ENCODE results near the gene PPIF.

PPIF gene
- long read RNA-seq, transcript PPIF-201 (6 exons, 2,190 nt): major isoform, 664 of 715 reads
- long read RNA-seq, transcript PPIF-202 (6 exons, 821 nt): minor isoform, 10 of 715 reads
- long read RNA-seq, partial matches to known transcripts: 18 of 715 reads
- long read RNA-seq, other reads (novel, unspliced or antisense): 23 of 715 reads

DNA sequence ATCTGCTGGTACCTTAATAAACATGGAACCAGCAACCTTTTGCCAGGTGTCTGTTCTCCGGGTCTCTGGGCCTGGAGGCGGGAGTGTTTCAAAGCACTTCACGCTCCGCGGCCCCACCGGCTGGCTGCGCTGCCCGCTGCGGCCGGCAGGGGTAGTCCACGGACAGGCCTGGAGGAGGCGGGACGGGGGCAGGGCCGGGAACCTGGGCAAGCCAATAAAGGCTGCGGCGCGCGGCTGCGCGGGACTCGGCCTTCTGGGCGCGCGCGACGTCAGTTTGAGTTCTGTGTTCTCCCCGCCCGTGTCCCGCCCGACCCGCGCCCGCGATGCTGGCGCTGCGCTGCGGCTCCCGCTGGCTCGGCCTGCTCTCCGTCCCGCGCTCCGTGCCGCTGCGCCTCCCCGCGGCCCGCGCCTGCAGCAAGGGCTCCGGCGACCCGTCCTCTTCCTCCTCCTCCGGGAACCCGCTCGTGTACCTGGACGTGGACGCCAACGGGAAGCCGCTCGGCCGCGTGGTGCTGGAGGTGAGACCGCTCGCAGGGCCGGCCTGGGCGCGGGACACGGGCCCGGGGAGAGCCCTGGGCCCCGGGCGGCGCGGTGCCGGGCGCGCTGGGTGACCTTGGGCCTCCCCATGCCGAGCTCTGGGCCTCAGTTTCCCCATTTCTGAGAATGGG, at the start of gene PPIF:
TSS of gene PPIF (plus strand) at position 244 of the 668 bp plus-strand sequence. CDS start at position 324, 80 bp downstream.
- DNase-seq (ENCODE audit: low read depth in 1 of 2, low spot score in 1 of 2): peak; percentile 86 to 92
- H3K27me3 ChIP-seq (ENCODE audit: insufficient read depth, poor library complexity, severe bottlenecking): no peaks in the 10 kb centered on the region
- peak; percentile 92 for TF ChIP-seq POLR2AphosphoS5 (IDR thresholded peaks at IDR 0.05; ENCODE audit: low read depth)
- TF ChIP-seq, protein P1, sequence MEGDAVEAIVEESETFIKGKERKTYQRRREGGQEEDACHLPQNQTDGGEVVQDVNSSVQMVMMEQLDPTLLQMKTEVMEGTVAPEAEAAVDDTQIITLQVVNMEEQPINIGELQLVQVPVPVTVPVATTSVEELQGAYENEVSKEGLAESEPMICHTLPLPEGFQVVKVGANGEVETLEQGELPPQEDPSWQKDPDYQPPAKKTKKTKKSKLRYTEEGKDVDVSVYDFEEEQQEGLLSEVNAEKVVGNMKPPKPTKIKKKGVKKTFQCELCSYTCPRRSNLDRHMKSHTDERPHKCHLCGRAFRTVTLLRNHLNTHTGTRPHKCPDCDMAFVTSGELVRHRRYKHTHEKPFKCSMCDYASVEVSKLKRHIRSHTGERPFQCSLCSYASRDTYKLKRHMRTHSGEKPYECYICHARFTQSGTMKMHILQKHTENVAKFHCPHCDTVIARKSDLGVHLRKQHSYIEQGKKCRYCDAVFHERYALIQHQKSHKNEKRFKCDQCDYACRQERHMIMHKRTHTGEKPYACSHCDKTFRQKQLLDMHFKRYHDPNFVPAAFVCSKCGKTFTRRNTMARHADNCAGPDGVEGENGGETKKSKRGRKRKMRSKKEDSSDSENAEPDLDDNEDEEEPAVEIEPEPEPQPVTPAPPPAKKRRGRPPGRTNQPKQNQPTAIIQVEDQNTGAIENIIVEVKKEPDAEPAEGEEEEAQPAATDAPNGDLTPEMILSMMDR (IDR thresholded peaks at IDR 0.05; ENCODE audit: insufficient read depth, low read length): peak; percentile 73
- TF ChIP-seq, protein P2, sequence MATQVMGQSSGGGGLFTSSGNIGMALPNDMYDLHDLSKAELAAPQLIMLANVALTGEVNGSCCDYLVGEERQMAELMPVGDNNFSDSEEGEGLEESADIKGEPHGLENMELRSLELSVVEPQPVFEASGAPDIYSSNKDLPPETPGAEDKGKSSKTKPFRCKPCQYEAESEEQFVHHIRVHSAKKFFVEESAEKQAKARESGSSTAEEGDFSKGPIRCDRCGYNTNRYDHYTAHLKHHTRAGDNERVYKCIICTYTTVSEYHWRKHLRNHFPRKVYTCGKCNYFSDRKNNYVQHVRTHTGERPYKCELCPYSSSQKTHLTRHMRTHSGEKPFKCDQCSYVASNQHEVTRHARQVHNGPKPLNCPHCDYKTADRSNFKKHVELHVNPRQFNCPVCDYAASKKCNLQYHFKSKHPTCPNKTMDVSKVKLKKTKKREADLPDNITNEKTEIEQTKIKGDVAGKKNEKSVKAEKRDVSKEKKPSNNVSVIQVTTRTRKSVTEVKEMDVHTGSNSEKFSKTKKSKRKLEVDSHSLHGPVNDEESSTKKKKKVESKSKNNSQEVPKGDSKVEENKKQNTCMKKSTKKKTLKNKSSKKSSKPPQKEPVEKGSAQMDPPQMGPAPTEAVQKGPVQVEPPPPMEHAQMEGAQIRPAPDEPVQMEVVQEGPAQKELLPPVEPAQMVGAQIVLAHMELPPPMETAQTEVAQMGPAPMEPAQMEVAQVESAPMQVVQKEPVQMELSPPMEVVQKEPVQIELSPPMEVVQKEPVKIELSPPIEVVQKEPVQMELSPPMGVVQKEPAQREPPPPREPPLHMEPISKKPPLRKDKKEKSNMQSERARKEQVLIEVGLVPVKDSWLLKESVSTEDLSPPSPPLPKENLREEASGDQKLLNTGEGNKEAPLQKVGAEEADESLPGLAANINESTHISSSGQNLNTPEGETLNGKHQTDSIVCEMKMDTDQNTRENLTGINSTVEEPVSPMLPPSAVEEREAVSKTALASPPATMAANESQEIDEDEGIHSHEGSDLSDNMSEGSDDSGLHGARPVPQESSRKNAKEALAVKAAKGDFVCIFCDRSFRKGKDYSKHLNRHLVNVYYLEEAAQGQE (IDR thresholded peaks at IDR 0.05; ENCODE audit: insufficient replicate concordance, low read depth): peak; percentile 55
- no peak for TF ChIP-seq GABPA (IDR thresholded peaks at IDR 0.05; ENCODE audit: low read depth)
- H3K4me3 ChIP-seq (replicated peaks; ENCODE audit: insufficient read depth, low read length): peak within 1 kb of the TSS; percentile 70
- H3K27ac ChIP-seq (replicated peaks): peak within 1 kb of the TSS; percentile 99

DNA sequence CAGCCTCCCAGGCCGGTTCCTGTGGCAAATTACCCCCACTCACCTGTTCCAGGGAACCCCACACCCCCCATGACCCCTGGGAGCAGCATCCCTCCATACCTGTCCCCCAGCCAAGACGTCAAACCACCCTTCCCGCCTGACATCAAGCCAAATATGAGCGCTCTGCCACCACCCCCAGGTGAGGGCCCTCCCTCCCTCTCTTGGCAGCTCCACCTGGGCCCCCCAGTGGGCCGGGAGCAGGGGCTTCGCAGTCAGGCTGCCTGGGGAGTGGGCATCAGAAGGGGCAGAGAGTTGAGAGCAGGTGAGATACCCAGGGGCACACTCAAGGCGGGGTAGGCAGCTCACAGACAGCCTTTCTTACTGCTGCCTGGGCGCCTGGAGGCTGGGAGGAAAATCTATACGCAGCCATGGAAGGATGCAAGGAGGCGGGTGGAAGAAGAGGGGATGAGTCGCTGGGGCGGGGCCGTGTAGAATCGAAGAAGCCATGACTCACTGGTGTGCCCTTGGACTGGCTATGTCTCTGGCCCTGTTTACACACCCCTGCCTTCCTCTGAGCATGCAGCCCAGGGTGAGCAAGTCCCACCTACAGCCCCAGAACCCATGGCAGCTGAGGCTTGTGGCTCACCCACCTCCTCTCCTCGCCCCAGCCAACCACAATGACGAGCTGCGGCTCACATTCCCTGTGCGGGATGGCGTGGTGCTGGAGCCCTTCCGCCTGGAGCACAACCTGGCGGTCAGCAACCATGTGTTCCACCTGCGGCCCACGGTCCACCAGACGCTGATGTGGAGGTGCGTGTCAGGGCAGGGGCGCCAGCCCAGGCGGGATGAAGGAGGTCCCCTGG, 48.6 kb upstream of the PPIF start:
- no peaks in the 10 kb centered on the region for H3K27me3 ChIP-seq (ENCODE audit: insufficient read depth, poor library complexity, severe bottlenecking)
- TF ChIP-seq POLR2AphosphoS5 (IDR thresholded peaks at IDR 0.05; ENCODE audit: low read depth) (no peak), GABPA (IDR thresholded peaks at IDR 0.05; ENCODE audit: low read depth) (no peak), SPI1 (IDR thresholded peaks at IDR 0.05; ENCODE audit: borderline replicate concordance, low read depth) (no peak)
- TF ChIP-seq, protein P2 (IDR thresholded peaks at IDR 0.05; ENCODE audit: insufficient replicate concordance, low read depth): no peak
- TF ChIP-seq, protein P1 (IDR thresholded peaks at IDR 0.05; ENCODE audit: insufficient read depth, low read length): no peak
- DNase-seq (ENCODE audit: low read depth in 1 of 2, low spot score in 1 of 2): no peak
- no peak overlapping the region for H3K27ac ChIP-seq (replicated peaks)
- H3K4me3 ChIP-seq (replicated peaks; ENCODE audit: insufficient read depth, low read length): no peak overlapping the region

DNA sequence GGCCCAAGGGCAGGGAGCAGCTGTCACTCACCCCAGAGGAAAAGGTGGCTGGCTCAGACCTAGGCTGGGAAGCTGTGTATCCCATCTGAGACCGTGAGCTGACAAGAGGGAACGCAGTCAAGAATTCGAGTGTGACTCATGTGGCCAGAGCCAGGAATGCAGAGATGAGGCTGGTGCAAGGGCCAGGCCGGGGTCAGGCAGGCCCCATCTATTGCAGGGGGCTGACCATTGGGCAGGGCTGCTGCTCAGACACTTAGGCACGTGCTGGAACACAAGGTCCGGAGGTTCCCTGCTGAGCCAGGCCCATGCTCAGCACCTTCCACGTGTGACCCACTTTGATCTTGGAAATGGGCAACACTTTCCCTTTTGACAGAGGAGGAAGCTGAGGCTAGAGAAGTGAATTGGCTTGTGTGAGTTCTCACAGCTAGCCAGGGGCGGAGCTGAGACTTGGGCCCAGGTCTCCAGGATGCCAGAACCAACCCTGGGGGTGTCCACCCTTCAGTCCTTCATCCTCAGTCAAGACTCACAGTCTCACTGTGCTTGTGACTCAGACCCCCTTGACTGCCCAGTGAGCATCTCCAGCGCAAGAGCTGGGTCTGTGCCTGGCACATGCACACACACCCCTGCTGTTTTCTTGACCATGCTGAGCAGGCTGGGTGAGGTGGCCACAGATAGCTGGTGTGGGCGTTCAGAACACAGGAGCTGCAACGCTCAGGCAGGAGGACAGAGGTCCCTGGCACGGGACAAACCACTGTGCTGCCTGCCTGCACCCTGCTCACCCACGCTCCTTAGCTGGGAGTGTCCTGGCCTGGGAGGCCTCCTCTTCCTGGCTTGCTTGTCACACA, 47.6 kb upstream of the PPIF start:
- DNase-seq (ENCODE audit: low read depth in 1 of 2, low spot score in 1 of 2): no peak
- H3K27ac ChIP-seq (replicated peaks): no peak overlapping the region
- no peaks in the 10 kb centered on the region for H3K27me3 ChIP-seq (ENCODE audit: insufficient read depth, poor library complexity, severe bottlenecking)
- no peak overlapping the region for H3K4me3 ChIP-seq (replicated peaks; ENCODE audit: insufficient read depth, low read length)
- peak; percentile 16; the same call in 1 of the 2 replicates for TF ChIP-seq POLR2AphosphoS5 (IDR thresholded peaks at IDR 0.05; ENCODE audit: low read depth)
- no peak for TF ChIP-seq SPI1 (IDR thresholded peaks at IDR 0.05; ENCODE audit: borderline replicate concordance, low read depth)

Measured in HL-60 (cell line).